NCI-H1105 treated with DMSO at 0.1 percent for 48 hours (cell line): Measurements from ENCODE around the gene SSBP3.
"Not testable (repeated sequence)": the region's sequence is repeated elsewhere in the genome, so short reads cannot be mapped to it uniquely, and the experiment has no call there.

Experiments
- DNase-seq: peaks from one replicate; lab custom pipeline; 2025; lab: John Stamatoyannopoulos, UW

Gene SSBP3

GRCh38 chr1:54406339-54407153 is at the start of gene SSBP3:
SSBP3 (minus strand) TSS chr1:54406394.
- peak; percentile 91 for DNase-seq

- DNase-seq, result no peak
Measured at GRCh38 chr1:54453509-54453908, 47.3 kb upstream of the SSBP3 start.

DNA sequence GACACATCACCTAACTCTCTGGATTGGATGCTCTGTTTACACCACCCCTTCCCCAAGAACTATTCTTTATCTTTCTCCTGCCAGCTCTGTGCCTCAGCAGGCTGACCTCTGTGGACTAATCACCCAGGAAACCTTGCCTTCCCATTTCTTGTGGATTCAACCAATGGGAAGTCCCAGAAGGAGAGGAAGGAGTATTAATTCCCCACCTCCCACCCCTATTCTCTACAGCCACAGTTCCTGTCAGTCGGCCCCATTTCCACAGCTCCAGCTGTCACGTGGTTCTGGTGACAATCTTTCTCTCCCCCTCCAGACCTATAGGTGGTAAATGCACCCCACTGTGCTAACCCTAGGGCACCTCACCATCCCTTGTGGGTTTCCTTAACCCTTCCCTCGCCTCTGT is 46.8 kb upstream of the SSBP3 start:
- DNase-seq, result no peak

DNA sequence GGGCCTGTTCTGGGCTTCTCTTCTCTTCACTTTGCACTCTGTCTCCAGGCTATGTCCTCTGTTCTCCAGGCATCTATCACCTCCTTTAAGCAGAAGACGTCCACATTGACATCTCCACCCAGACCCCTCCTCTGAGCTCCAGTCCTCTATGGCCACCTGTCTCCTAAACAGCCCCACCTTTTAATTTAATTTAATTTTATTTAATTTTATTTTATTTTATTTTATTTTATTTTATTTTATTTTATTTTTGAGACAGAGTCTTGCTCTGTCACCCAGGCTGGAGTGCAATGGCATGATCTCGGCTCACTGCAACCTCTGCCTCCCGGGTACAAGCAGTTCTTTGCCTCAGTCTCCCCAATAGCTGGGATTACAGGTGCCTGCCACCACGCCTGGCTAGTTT is 43.2 kb upstream of the SSBP3 start:
- DNase-seq, result not testable (repeated sequence)

- DNase-seq, result not testable (repeated sequence)
Measured at GRCh38 chr1:54448801-54449200, 42.6 kb upstream of the SSBP3 start.

GRCh38 chr1:54447081-54447480 is 40.9 kb upstream of the SSBP3 start:
- not testable (repeated sequence) for DNase-seq

DNA sequence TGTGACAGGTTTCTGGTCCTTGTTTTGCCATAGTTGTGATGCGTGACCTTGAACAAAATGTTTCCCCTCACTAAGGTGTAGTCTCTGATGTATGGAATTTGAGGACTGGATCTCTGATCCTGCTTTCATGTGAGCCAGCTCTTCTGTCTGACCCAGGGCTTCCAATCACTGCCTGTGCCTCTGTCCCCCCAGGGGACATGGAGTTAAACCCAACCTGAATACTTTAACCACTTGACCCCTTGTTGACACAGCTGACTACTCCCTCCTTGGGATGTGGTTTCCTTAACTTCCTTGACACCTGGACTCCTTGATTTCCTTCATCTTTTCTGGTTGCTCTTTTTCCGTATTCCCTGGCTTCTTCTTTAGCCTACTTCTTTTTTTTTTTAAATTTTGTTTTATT is 36.0 kb upstream of the SSBP3 start:
- no peak for DNase-seq

DNA sequence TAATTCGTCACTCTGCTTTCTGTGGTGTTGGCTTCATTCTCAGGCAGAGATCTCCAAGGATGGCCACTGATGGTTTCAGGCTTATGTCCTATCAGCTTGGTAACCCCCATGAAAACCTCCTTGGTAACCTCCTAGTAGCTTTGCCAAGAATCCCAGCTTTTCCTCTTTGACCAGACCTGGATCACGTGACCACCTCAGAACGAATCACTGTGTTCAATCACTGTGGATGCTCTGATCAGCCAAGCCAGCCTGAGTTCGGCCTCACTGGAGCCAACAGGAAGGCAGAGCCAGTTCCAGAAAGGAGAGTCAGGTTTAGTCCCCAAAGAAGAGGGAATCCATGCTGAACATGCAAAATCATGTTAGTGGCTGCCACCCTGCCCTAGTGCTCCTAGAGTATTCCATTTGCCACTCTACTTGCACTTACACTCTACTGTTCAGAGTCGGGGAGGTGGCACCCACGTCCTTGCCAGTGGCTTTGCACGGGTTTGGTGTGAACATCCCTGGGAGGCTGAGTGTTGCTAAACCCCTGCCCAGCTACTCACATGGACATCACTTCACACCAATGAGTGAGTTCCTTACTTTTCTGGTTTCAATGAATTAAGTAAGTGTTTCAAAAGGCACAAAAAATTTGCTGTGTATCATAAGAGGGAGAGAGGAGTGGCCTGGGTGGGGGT is 33.5 kb upstream of the SSBP3 start:
- DNase-seq, result no peak

DNA sequence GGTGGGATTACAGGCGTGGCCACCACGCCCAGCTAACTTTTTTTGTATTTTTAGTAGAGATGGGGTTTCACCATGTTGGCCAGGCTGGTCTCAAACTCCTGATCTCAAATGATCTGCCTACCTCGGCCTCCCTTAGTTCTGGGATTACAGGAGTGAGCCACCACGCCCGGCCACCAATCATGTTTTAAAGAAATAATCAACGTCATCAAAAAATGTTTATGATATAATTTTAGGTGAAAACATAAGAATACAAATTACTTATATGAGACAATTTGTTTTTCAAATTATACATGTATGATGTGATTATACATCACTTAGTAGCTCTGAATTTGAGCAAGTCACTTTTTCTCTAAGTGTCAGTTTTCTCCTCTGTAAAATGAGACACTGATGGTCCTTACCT is 31.6 kb upstream of the SSBP3 start:
- no peak for DNase-seq

DNA sequence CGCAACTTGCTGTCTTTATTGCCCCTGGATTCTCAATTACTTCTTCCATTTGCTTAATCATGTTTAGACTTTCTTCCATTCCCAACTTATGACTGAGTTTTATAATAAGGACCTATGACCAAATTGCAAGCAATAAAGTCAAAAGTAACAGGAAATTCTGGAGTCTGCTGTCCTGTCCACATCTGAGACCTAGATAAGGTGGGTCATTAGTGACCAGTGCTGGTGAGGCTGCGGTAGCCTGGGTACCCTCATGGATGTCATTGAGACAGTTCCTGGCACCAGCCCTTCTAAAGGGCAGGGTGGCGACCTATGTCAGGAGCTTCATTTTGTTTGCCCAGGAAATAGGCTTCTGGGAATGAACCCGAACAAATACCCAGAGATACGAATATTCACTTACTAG is 30.6 kb upstream of the SSBP3 start:
- DNase-seq, result no peak

DNA sequence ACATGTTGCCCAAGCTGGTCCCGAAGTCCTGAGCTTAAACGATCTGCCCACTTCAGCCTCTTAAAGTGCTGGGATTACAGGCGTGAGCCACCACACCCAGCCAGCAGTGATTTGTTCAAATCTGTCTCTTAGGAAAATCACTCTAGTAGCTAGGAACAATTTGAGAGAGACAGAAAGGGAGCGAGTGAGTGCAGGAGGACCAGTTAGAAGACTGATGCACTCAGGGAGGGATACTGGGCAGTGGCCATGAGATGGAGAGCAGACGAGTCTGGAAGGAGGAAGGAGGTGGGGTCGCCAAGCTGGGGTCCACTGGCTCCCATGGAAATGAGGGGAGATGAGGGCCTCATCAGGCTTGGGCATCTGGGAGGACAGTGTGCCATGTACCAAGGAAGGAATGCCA is 23.6 kb upstream of the SSBP3 start:
- no peak for DNase-seq

GRCh38 chr1:54428837-54429518 is 22.8 kb upstream of the SSBP3 start:
- DNase-seq, result no peak

GRCh38 chr1:54425152-54425584 is 19.0 kb upstream of the SSBP3 start:
- DNase-seq, result no peak

- DNase-seq, result no peak
Measured at GRCh38 chr1:54424398-54424797, 18.2 kb upstream of the SSBP3 start.

- DNase-seq, result no peak
Measured at GRCh38 chr1:54421101-54421504, 14.9 kb upstream of the SSBP3 start.

- DNase-seq, result not testable (repeated sequence)
Measured at GRCh38 chr1:54418598-54418997, 12.4 kb upstream of the SSBP3 start.

DNA sequence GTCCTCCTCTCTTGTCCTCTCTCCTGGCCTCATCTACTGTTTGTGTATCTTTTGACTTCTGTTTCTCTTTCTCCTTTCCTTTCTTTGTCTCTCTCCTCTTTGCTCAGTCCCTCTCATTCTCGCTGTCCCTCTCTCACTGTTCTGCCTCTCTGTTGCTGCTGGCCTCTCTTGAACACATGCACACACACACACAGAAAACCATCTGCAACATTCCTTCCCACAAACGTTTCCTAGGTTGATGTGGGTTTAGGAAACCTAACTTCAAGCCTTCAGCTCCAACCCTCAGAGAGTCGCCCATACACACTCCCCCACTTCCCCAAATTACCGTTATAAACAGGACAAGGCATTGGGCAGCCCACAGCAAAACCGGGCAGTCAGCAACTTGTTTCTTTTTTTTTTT is 10.9 kb upstream of the SSBP3 start:
- DNase-seq, result no peak

- DNase-seq, result no peak
Measured at GRCh38 chr1:54416435-54416834, 10.2 kb upstream of the SSBP3 start.

GRCh38 chr1:54415991-54416390 is 9.8 kb upstream of the SSBP3 start:
- DNase-seq, result no peak

- no peak for DNase-seq
Measured at GRCh38 chr1:54415533-54415932, 9.3 kb upstream of the SSBP3 start.

GRCh38 chr1:54413732-54414131 is 7.5 kb upstream of the SSBP3 start:
- DNase-seq, result no peak

- no peak for DNase-seq
Measured at GRCh38 chr1:54413295-54413694, 7.1 kb upstream of the SSBP3 start.

DNA sequence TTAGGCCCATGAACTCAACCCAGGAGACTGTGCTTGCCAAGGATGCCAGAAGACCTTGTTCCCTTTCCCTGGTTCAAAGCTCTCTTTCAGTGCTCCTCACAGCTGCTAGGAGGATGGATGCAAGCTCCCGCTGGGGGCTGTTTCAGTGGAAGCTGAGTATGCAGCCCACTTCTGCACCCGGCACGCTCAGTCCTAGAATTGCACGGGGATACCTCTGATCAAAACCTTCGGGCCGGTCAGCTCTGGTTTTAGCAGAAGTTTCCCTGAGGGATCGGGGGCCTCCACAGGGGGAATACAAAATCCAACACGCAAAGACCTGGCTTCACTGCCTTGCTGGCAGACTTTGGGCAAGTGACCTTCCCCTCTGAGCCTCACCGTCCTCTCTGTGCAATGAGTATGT is 4.2 kb upstream of the SSBP3 start:
- no peak for DNase-seq
